Erythroblast (primary cell): ENCODE data around the gene IRAK1BP1.
"Not testable (repeated sequence)": the region's sequence is repeated elsewhere in the genome, so short reads cannot be mapped to it uniquely, and the experiment has no call there.

ENCODE experiments used
- DNase-seq, 2 experiments: peaks; one replicate each; lab custom pipeline; 2025; lab: John Stamatoyannopoulos, UW
- GATA1 ChIP-seq: IDR thresholded peaks from 2 replicates; pipeline ENCODE4 v1.6.1; 2011; ENCODE audit warnings: low read depth, mild to moderate bottlenecking, control low read depth, low read length, moderate library complexity
- POLR2A ChIP-seq: IDR thresholded peaks from 2 replicates; pipeline ENCODE4 v1.6.1; 2011; ENCODE audit warnings: mild to moderate bottlenecking, low read length

IRAK1BP1 gene

DNA sequence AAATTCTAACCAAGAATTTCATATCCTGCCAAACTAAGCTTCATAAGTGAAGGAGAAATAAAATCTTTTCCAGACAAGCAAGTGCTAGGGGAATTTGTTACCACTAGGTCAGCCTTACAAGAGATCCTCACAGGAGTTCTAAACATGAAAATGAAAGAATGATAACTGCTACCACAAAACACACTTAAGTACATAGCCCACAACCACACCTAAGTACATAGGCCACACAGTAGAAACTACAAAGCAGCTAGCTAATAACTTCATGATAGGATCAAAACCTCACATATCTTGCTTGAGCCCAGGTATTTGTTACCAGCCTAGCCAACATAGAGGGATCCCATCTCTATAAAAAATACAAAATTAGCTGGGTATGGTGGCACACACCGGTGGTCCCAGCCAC is 50.4 kb downstream of the IRAK1BP1 start:
- TF ChIP-seq POLR2A: no peak
- no peak for TF ChIP-seq GATA1

GRCh38 chr6:78921168-78921567 is 53.8 kb downstream of the IRAK1BP1 start:
- not testable (repeated sequence) for DNase-seq

More for the DNA sequence above, 50.4 kb downstream of the IRAK1BP1 start:
- DNase-seq: no peak

- no peak for DNase-seq
- TF ChIP-seq GATA1 (no peak), POLR2A (no peak)
Observed at GRCh38 chr6:78925317-78925716, 58.0 kb downstream of the IRAK1BP1 start.

- TF ChIP-seq POLR2A: no peak
- TF ChIP-seq GATA1: no peak
Observed at GRCh38 chr6:78935553-78935952, 68.2 kb downstream of the IRAK1BP1 start.

GRCh38 chr6:78936515-78936914 is 69.2 kb downstream of the IRAK1BP1 start:
- no peak for DNase-seq
- TF ChIP-seq POLR2A (no peak), GATA1 (no peak)

More at GRCh38 chr6:78935553-78935952, 68.2 kb downstream of the IRAK1BP1 start:
- no peak for DNase-seq

- DNase-seq: no peak
Observed at GRCh38 chr6:78942446-78942845, 75.1 kb downstream of the IRAK1BP1 start.

DNA sequence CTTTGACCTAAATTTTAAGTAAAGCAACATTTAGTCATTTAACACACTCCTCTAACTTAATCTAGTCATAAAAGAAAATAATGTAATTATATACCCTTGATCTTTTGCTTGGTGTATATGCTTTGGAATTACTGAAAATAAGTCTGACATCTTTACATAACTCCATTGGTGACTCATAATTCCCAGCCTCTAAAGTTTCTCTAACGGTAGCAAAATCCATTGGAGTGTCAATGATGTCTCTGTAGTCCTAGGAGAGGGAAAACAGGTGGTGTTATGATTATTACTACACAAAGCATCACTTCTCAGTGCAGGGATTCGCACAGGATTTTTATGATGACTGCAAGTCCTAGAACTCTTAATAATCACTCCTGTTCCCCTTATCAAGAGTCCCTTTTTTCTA is 80.2 kb downstream of the IRAK1BP1 start:
- TF ChIP-seq POLR2A (no peak), GATA1 (no peak)
- no peak for DNase-seq

More at GRCh38 chr6:78942446-78942845, 75.1 kb downstream of the IRAK1BP1 start:
- no peak for TF ChIP-seq GATA1
- no peak for TF ChIP-seq POLR2A

DNA sequence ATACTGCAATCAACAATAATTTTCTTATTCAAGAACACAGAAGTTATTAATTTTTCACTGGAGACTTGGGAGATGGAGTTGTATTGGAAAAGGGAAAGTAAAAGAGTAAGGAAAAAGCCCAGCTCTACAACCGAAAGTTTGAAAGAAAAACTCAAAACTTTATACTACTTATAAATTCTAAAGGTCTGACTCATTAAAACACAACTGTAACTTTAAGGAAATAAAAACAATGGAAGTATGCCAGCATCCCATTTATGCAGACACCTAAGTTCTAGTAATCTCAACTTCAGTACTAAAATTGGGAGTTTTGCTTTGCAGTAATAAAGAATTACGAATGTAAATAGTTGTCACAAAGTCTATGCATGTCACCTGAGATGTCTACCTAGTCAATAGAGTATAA is 80.6 kb downstream of the IRAK1BP1 start:
- no peak for DNase-seq

DNA sequence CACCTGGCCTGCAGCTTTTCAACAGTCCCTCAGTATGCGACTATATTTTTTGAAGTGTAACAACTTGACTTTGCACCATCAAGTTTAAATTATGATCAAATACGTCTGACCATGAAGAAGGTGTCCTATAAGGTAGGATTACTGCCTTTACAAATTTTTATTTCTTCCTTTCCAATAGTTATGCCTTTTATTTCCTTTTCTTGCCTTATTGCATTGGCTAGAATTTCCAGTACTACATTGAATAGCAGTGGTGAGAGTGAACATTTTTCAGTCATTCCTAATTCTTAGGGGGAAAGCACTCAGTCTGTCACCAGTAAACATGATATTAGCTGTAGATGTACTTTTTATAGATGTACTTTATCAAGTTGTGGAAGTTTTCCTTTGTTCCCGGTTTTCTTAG is 81.4 kb downstream of the IRAK1BP1 start:
- no peak for DNase-seq
- no peak for TF ChIP-seq GATA1
- no peak for TF ChIP-seq POLR2A

More for the DNA sequence above, 80.6 kb downstream of the IRAK1BP1 start:
- TF ChIP-seq POLR2A (no peak), GATA1 (no peak)

GRCh38 chr6:78952362-78952761 is 85.0 kb downstream of the IRAK1BP1 start:
- no peak for TF ChIP-seq GATA1
- no peak for TF ChIP-seq POLR2A
- no peak for DNase-seq
